Measurements from ENCODE around the gene PRUNE2.

The PRUNE2 gene

GRCh38 chr9:76893395-76893932, 12.4 kb downstream of the PRUNE2 start:
- Histone ChIP-seq H2AFZ (ENCODE audit: low read depth, low read length, severe bottlenecking) (no peak overlapping the region), H3K27me3 (ENCODE audit: low read length) (no peaks in the 10 kb centered on the region), H3K27ac (ENCODE audit: low read depth, low read length) (no peak overlapping the region), H3K9me3 (ENCODE audit: insufficient read depth, low read length) (no peaks in the 10 kb centered on the region), H3K36me3 (ENCODE audit: low read length) (no peaks in the 10 kb centered on the region), H3F3A (ENCODE audit: insufficient read depth) (no peaks in the 10 kb centered on the region), H3K79me2 (ENCODE audit: insufficient read depth, low read length) (no peaks in the 10 kb centered on the region), H3K4me3 (ENCODE audit: insufficient read depth, low read length, poor library complexity, severe bottlenecking) (no peak overlapping the region), H3K9ac (ENCODE audit: low read length) (no peak overlapping the region), H3K4me2 (ENCODE audit: low read depth, low read length, poor library complexity, severe bottlenecking) (no peak overlapping the region), H3K9me2 (replicated peaks; ENCODE audit: insufficient read depth, low read length) (no peaks in the 10 kb centered on the region), H4K20me1 (ENCODE audit: low read depth, low read length) (no peaks in the 10 kb centered on the region)
- TF ChIP-seq CTCF (IDR thresholded peaks at IDR 0.05; ENCODE audit: insufficient read depth, low read length, poor library complexity, severe bottlenecking) (no peak), EZH2phosphoT487 (conservative IDR thresholded peaks at IDR 0.05; ENCODE audit: low read length) (no peak)

GRCh38 chr9:76891874-76892273, 14.0 kb downstream of the PRUNE2 start:
- H2AFZ ChIP-seq (ENCODE audit: low read depth, low read length, severe bottlenecking), result no peak overlapping the region
- no peaks in the 10 kb centered on the region for H3K9me3 ChIP-seq (ENCODE audit: insufficient read depth, low read length)
- H3K9me2 ChIP-seq (replicated peaks; ENCODE audit: insufficient read depth, low read length), result no peaks in the 10 kb centered on the region
- no peaks in the 10 kb centered on the region for H4K20me1 ChIP-seq (ENCODE audit: low read depth, low read length)
- no peaks in the 10 kb centered on the region for H3F3A ChIP-seq (ENCODE audit: insufficient read depth)
- H3K9ac ChIP-seq (ENCODE audit: low read length), result no peak overlapping the region
- TF ChIP-seq EZH2phosphoT487 (conservative IDR thresholded peaks at IDR 0.05; ENCODE audit: low read length) (no peak), CTCF (IDR thresholded peaks at IDR 0.05; ENCODE audit: insufficient read depth, low read length, poor library complexity, severe bottlenecking) (no peak)
- H3K4me2 ChIP-seq (ENCODE audit: low read depth, low read length, poor library complexity, severe bottlenecking), result no peak overlapping the region
- no peak overlapping the region for H3K27ac ChIP-seq (ENCODE audit: low read depth, low read length)
- no peaks in the 10 kb centered on the region for H3K27me3 ChIP-seq (ENCODE audit: low read length)
- H3K79me2 ChIP-seq (ENCODE audit: insufficient read depth, low read length), result no peaks in the 10 kb centered on the region
- H3K4me3 ChIP-seq (ENCODE audit: insufficient read depth, low read length, poor library complexity, severe bottlenecking), result no peak overlapping the region
- H3K36me3 ChIP-seq (ENCODE audit: low read length), result no peaks in the 10 kb centered on the region

GRCh38 chr9:76891279-76891678, 14.6 kb downstream of the PRUNE2 start:
- Histone ChIP-seq H3F3A (ENCODE audit: insufficient read depth) (no peaks in the 10 kb centered on the region), H3K9me3 (ENCODE audit: insufficient read depth, low read length) (no peaks in the 10 kb centered on the region), H3K79me2 (ENCODE audit: insufficient read depth, low read length) (no peaks in the 10 kb centered on the region), H3K4me3 (ENCODE audit: insufficient read depth, low read length, poor library complexity, severe bottlenecking) (no peak overlapping the region), H3K9ac (ENCODE audit: low read length) (no peak overlapping the region), H2AFZ (ENCODE audit: low read depth, low read length, severe bottlenecking) (no peak overlapping the region), H4K20me1 (ENCODE audit: low read depth, low read length) (no peaks in the 10 kb centered on the region), H3K27me3 (ENCODE audit: low read length) (no peaks in the 10 kb centered on the region), H3K36me3 (ENCODE audit: low read length) (no peaks in the 10 kb centered on the region), H3K4me2 (ENCODE audit: low read depth, low read length, poor library complexity, severe bottlenecking) (no peak overlapping the region), H3K27ac (ENCODE audit: low read depth, low read length) (no peak overlapping the region), H3K9me2 (replicated peaks; ENCODE audit: insufficient read depth, low read length) (no peaks in the 10 kb centered on the region)
- TF ChIP-seq EZH2phosphoT487 (conservative IDR thresholded peaks at IDR 0.05; ENCODE audit: low read length), result no peak
- TF ChIP-seq CTCF (IDR thresholded peaks at IDR 0.05; ENCODE audit: insufficient read depth, low read length, poor library complexity, severe bottlenecking), result no peak
